NCI-H748 treated with DMSO at 0.1 percent for 48 hours (cell line): ENCODE results near the gene KRT75.
"Not testable (repeated sequence)": the region's sequence is repeated elsewhere in the genome, so short reads cannot be mapped to it uniquely, and the experiment has no call there.

Source experiments
- DNase-seq: peaks from one replicate; lab custom pipeline; 2025; lab: John Stamatoyannopoulos, UW

The KRT75 gene

DNA sequence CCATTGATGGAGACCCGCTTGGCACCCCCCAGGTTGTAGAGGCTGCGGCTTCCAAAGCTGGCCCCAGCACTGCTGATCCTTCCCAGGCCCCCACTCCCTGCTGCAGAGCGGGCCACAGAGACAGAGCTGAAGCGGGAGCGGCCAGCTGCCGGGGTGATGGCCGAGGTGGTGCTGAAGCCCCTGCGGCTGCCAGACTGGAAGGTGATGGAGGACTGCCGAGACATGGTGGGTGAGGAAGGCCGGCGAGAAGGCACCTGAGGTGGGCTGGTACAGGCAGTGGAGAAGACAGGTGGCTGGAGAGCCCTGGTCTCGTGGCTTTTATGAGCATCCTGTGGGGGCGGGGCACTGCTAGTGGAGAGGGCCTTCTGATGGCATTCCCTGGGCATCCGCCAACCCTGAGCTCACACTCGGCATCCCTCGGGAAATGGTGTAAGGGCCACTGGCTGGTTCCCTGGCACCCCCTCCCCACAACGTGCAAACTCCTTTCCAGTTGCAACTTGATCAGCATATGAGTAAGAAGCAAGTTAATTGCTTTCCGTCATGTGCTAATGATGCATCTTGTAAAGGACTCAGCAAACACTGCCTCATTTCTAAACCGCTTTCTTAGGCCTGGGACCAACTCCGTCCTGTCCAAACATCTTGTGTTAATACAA is at the start of gene KRT75:
KRT75 (minus strand) TSS at position 291 of the 653 bp plus-strand sequence; CDS start at position 224, 67 bp downstream.
- no peak for DNase-seq

DNA sequence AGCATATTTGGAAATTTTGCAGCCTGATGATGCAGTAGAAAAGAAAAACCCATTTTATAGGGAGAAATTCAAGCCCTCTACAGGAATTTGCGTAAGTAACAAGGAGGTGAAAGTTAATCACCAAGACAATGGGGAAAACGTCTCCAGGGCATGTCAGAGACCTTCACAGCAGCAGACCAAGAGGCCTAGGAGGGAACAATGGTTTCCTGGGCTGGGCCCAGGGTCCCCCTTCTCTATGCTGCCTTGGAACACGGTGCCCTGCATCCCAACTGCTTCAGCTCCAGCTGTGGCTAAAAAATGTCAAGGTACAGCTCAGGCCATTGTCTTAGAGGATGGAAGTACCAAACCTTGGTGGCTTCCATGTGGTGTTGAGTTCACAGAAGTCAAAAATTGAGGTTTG is 45.9 kb upstream of the KRT75 start:
- DNase-seq: no peak

DNA sequence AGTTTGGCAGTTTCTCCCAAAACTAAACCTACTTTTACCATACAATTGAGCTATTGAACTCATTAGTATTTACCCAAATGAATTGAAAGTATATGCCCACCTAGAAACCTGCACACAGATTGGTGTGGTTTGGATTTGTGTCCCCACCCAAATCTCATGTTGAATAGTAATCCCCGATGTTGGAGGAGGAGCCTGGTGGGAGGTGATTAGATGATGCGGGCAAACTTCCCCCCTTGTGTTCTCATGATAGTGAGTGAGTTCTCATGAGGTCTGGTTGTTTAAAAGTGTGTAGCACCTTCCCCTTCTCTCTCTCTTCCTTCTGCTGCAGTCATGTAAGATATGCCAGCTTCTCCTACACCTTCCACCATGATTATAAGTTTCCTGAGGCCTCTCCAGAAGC is 43.5 kb upstream of the KRT75 start:
- no peak for DNase-seq

DNA sequence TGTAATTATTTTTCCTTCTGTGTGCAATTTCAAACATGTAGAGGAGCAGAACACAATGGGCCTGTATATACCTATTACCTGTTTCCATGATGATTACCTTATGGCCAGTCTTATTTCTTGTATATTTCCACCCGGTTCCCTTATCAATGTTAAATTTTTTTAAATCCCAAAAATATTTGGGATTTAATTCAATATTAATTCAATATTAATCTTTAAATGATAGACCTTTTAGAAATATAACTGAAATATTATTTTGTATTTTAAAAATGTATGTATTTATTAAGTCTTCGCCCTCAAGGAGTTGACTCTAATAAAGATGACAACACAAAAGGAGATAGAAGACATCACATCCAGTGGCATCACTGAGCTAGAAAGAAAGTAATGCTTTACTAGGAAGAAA is 40.0 kb upstream of the KRT75 start:
- no peak for DNase-seq

DNA sequence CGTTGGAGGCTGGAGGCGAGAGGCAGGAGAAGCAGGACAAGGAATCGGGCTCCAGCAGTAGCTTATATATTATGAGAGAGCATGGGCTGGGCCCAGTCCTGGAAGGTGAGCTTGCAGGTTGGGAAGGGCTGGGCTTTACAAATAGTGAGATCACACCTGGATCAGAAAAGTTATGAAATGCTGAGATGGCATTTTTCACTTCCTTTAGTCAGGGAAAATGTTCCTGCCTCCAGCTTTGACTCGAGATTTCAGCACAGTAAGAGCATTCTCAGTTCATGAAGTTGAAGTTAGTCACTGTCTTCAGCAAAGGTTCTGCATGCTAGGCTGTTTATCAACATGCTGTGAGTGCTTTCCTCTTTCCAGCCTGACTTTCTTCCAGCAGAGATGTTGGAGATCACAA is 39.6 kb upstream of the KRT75 start, which contains the start of gene KRT6C:
KRT6C (minus strand) TSS at position 38 of the 400 bp plus-strand sequence. CDS start 68 bp downstream, outside the sequence.
- no peak for DNase-seq

DNA sequence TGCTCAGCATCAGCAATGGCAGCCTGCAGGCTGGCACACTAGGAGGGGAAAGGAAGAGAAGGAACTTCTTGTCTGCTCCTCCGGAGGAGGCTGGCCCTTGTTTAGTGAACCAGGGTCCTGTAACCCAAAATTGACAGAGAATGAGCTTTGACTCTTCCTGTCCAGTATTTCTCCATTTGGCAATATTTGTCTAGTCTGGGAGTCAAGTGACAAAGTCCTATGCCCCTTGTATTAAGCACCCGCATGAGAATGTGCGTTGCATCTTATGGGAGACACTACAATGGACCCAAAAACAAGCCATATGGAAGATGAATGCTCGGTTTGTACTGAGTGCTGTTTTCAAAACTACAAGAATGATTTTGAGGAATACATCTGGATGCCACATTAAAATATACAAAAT is 35.7 kb upstream of the KRT75 start:
- no peak for DNase-seq

DNA sequence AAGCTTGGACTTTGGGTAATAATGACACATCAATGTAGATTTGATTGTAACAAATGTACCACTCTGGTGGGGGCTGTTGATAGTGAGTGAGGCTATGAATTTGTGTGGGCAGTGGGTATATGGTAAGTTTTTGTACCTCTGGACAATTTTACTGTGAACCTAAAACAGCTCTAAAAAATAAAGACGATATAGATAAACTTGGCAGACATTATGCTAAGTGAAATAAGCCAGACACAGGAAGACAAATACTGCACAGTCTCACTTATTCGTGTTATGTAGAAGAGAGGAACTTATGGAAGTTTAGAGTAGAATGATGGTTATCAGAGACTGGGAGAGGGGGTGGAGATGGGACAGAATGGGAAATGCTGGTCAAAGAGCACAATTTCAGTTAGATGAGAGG is 30.7 kb upstream of the KRT75 start:
- no peak for DNase-seq

DNA sequence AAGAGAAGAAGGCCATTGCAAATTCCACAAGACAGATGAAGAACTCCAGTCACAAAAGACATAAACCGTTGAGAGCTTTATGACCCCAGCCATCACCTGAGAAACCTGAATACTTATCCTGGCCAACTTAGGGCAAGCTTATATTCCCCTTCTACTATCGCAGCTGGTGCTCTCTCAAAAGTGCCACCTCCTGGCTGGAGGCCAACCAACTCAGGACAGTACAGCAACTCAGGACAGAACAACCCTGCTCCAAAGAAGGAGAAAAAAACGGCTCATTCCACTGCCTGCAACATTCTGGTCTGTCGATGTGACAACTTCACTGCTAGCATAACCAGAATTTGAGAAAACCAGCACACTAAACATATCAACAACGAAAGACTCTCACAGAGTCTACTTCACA is 27.5 kb upstream of the KRT75 start:
- no peak for DNase-seq

DNA sequence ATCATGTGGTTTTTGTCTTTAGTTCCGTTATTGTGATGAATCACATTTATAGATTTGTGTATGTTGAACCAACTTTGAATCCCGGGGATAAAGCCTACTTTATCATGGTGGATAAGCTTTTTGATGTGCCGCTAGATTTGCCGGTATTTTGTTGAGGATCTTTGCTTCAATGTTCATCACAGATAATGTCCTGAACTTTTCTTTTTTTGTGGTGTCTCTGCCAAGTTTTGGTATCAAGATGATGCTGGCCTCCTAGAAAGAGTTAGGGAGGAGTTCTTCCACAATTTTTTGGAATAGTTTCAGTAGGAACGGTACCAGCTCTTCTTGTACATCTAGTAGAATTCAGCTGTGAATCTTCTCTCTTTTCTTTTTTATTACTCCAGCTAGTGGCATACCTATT is 24.7 kb upstream of the KRT75 start:
- no peak for DNase-seq

DNA sequence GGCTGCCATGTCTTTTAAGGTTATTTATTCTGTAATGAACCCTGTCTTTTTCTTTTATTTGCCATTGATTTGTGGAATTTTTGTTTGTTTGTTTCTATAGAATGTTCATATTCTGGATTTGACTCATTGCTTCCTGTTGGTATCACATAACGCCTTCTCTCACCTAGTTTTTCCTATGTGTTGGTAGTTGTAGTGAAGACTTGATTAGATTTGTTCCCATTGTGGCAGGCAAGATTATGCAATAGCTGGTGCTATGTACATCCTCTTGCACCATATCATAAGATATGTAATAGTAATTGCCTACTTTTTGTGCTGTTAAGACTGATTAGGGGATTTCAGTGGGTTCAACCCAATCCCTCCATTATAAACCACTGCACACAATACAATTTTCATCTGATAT is 21.6 kb upstream of the KRT75 start:
- no peak for DNase-seq

DNA sequence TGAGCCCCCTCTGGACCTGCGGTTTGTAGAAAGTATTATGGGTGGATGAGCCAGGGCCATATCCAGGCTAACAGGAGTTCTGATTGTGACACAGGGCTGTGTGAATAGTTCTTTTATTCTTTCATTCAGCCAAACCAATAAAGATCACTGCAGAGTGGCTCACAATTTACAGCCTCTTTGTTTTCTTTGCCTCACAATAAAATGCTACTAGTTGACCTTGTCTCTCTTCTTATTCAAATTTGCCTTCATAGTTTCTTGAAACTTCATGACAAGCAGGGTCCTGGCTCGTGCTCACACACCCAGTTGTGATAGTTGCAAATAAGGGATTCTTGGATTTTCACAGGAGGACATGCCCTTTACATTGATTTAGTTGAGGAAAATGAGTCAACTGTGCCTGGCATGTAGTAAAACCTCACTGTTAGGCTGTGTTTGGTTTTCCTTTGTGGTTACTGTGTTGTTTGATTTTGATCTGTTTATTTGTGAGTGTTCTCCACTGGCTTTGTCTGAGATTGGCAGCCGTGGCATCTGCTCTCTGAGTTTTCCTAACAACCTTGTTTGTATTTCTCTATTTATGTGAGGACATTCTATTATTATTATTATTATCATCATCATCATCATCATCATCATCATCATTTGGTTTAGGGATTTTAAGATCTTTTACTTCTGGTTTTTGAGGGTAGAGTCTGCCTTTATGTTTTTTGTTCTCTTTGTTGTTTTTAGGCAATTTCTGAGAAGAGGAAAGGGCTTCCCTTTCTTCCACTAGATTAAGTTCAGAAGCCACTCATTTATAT is 20.4 kb upstream of the KRT75 start:
- DNase-seq: peak; percentile 46

DNA sequence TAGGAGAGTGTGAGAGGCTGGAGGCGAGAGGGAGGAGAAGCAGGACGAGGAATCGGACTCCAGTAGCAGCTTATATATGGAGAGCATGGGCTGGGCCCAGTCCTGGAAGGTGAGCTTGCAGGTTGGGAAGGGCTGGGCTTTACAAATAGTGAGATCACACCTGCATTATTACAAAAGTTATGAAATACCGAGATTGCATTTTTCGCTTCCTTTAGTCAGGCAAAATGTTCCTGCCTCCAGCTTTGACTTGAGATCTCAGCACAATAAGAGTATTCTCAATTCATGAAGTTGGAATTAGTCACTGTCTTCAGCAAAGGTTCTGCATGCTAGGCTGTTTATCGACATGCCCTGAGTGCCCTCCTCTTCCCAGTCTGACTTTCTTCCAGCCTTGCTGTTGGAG is 17.9 kb upstream of the KRT75 start, which contains the start of gene KRT6B:
KRT6B (minus strand) TSS at position 46 of the 400 bp plus-strand sequence. CDS start 68 bp downstream, outside the sequence.
- no peak for DNase-seq

DNA sequence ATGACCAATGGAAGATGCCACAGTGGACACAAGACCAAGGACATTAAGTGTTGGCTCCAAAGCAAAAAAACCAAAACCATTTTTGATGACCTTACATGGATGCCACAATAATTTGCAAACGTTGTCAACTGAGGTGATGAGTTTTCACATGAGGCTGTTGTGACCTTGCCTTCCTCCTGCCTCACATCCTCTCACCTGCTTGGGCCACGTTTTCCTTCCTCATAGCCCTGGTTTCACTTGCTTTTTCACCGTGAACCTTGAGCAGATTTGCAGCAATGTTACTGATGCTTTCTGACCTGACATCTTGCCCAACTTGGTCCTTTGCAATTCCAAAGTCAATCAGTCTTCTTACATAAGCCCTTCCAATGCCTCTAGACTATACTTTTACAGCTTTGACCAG is 14.1 kb upstream of the KRT75 start:
- no peak for DNase-seq

DNA sequence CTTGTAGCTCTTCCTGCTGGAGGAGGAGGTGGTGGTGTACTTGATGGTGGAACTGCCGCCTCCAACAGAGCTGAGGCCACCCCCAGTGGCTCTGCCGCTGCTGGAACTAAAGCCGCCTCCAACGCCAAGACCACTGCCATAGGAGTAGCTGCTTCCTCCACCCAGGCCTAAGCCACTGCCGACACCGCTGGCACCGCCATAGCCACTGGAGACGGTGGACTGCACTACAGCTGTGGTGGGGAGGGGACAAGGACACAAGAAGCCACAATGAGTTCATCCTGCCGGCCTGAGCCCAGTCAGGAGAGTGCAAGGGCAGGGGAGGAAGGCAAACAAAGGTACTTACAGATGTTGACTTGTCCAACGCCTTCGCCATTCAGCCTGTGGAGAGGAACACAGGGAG is 13.0 kb upstream of the KRT75 start:
- DNase-seq: not testable (repeated sequence)

DNA sequence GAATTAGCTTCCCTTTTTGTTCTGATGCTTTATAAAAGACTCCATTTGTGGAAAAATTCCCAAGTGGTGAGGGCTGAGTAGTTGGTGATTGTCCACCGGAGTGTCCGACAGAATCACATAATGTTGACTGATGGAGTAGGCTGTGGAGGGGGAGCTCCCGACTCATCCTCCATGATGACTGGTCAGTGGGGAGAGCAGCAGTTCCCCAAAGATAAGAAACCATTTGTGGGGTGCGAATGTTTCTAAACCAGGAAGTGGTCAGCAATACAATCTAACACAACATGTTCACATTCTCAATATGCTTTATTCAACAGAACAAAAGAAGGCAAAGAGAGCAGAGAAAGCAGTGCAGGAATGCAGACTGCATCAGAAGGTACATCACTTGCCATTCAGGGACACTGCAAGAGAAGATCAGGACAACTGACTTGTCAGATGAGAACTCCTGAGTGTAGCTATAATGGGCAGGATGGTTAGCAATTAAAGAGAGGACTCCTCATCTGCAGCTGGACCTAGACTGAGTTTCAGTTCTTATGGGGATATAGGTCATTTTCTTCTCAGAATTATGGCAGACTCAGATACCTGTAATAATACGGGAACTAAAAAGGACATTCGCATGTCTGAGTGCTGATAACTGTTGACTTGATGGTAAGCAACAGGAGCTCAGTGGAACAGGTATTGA is 12.3 kb upstream of the KRT75 start:
- no peak for DNase-seq

DNA sequence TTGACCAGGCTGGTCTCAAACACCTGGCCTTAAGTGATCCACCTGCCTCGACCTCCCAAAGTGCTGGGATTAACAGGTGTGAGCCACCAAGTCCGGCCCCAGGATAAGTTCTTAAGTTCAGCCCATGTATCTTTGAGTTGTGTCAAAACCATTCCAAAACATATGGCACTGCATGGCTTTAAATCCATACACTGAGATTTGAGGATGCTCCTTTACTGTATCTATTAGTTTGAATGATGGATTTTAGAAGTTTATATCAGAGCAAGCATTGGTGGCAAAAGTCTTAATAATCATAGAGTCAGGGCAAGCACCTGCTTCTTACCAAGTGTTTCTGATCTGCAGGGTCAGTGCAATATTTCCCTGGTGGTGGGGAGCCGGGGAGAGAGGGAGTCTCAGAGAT is 11.7 kb upstream of the KRT75 start:
- DNase-seq: no peak

DNA sequence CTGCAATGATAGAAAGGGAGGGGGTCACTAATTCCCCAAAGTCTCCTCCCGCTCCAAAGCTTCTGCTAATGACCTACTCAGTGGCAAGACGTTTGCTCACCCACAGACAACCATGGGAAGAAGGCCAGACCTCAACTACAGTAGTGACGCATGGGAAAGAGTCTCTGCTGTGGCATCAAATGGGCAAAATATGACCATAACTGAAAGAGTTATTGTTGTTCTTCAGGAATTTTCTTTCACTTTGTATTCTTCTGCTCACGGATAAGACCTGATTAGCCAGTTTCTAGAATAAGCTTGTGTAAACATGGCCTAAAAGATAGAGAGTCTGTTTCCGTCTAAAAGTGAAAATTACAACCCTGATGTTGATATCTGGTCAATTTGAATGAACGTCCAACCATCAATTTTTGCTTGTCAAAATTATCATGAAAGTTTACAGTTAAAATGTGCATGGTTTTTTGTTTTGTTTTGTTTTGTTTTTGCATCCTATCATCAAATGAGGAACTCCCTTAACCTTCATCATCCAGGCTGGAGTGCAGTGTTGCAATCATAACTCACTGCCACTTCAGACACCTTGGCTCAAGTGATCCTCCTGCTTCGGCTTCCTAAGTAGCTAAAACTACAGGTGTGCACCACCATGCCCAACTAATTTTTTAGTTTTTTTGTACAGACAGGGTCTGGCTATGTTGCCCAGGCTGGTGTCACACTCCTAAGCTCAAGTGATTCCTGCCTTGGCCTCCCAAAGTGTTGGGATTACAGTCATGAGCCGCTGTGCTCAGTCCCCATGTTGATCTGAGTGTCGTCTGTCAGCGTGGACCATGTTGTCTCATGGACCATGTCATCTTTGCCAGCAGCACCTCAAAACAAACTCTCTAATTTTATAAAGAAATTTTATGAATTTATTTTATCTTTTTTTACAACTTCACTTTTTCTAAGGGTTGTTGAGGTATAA is 10.8 kb upstream of the KRT75 start:
- DNase-seq: no peak

DNA sequence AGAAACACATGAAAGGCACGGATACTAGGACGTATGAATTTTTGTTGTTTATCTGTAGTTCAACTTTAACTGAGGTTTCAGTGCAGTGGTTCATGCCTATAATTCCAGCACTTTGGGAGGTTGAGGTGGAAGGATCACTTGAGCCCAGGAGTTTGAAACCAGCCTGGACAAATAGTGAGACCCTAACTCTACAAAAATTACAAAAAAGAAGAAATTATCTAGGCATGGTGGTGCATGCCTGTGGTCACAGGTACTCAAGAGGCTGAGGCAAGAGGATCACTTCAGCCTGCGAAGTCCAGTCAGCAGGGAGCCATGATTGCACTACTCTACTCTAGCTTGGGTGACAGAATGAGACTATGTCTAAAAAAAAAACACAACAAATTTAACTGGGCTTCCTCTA is 9.8 kb upstream of the KRT75 start:
- DNase-seq: no peak

DNA sequence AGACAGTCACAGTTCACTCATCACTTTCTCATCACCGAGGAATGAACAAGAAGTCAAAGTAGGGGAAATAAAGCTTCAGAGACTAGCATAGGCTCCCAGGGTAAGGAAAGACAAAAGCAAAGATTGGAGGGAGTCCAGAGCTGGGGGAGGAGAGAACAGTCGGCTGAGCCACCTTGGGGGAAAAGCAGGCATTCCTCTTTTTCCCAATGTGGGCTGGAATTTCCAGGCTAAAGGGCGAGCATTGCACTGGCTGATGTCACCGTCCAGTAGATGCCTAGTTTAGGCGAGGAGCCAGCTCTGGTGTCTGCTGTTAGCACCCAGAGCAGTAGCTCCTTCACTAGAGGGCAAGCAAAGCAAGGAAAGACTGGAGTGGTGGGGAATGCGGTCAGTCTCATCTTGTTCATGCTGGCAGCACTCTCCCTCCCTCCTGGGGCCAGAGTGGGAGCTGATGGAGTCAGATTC is 8.5 kb upstream of the KRT75 start:
- no peak for DNase-seq

DNA sequence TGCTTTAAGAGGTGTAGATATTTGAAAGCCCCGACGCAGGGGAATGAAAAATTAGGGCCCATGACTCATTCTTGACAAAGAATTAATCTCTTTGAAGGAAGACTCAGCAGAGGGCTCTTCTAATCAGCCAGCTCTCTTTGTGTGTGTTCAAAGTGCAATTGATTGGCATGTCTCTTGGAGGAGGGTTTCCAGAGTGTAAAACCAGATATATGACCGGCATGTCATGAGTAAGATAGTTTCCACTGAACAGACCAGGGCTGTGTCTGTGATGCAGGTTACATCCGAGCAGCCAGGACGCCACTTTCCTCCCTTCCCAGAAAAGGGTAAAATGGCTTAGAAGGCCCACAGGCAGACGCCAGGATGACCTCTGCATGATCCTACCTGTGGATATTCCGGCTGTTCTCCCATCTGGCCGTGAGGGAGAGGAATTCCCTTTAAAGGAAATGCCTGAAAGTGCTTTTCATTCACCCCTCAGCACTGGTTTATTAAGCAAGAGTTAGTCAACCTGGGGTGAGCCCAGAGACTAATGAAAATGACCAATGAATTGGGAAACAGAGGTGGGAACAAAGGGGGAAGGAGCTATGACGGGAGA is 7.2 kb upstream of the KRT75 start:
- DNase-seq: no peak

DNA sequence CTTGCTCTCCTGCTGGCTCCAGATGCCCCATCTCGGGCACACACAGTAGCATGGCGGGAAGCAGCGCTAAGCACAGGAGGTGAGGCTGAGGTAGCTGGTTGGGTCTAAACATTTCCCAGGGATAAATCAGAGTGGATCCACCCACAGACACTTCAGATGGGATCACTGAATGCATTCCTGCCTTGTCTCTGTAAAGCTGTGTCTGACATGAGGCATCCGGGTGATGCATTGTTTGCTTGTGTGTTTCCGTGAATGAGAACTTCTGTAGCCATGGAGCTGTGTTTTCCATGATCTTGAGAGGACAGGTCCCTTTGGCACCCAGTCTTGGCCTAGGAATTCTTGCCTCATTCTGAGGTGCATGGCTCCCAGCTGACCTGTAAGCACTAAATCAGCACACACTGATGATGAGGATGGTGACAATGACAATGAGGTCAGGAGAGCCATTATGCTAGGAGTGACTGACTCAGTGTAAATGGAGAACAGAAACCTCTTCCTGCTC is 6.7 kb upstream of the KRT75 start:
- DNase-seq: no peak
